ENCODE results near the gene TRMT1.

Gene TRMT1

GRCh38 chr19:13057744-13058143 is 58.8 kb downstream of the TRMT1 start:
- Histone ChIP-seq H3K9me2 (replicated peaks; ENCODE audit: low read depth, low read length) (no peaks in the 10 kb centered on the region), H4K20me1 (ENCODE audit: insufficient read depth, low read length, poor library complexity, severe bottlenecking) (no peaks in the 10 kb centered on the region), H3K79me2 (ENCODE audit: insufficient read depth, low read length) (no peaks in the 10 kb centered on the region), H3K9ac (ENCODE audit: low read depth, low read length, poor library complexity, severe bottlenecking) (no peak overlapping the region), H3K27me3 (ENCODE audit: insufficient read depth, low read length, poor library complexity, severe bottlenecking) (no peaks in the 10 kb centered on the region), H3F3A (ENCODE audit: low read depth) (no peaks in the 10 kb centered on the region), H3K4me3 (ENCODE audit: low read length, poor library complexity, severe bottlenecking) (no peak overlapping the region), H2AFZ (ENCODE audit: low read length) (no peak overlapping the region), H3K4me2 (ENCODE audit: low read depth, low read length, poor library complexity, severe bottlenecking) (no peak overlapping the region), H3K36me3 (ENCODE audit: insufficient read depth, low read length) (no peaks in the 10 kb centered on the region), H3K9me3 (ENCODE audit: insufficient read depth, low read depth, low read length) (no peaks in the 10 kb centered on the region), H3K4me1 (ENCODE audit: insufficient read depth, low read length, poor library complexity, severe bottlenecking) (peaks cover 2% of the 10 kb centered on the region)
- TF ChIP-seq EZH2phosphoT487 (IDR thresholded peaks at IDR 0.05; ENCODE audit: borderline replicate concordance) (no peak), CTCF (conservative IDR thresholded peaks at IDR 0.05; ENCODE audit: low read length) (no peak)

GRCh38 chr19:13057147-13057572 is 59.4 kb downstream of the TRMT1 start:
- H3K4me2 ChIP-seq (ENCODE audit: low read depth, low read length, poor library complexity, severe bottlenecking), result no peak overlapping the region
- H3K4me1 ChIP-seq (ENCODE audit: insufficient read depth, low read length, poor library complexity, severe bottlenecking), result peaks cover 2% of the 10 kb centered on the region
- H3K79me2 ChIP-seq (ENCODE audit: insufficient read depth, low read length), result no peaks in the 10 kb centered on the region
- no peaks in the 10 kb centered on the region for H3K9me3 ChIP-seq (ENCODE audit: insufficient read depth, low read depth, low read length)
- no peaks in the 10 kb centered on the region for H3F3A ChIP-seq (ENCODE audit: low read depth)
- no peaks in the 10 kb centered on the region for H3K36me3 ChIP-seq (ENCODE audit: insufficient read depth, low read length)
- no peak overlapping the region for H2AFZ ChIP-seq (ENCODE audit: low read length)
- no peaks in the 10 kb centered on the region for H4K20me1 ChIP-seq (ENCODE audit: insufficient read depth, low read length, poor library complexity, severe bottlenecking)
- TF ChIP-seq EZH2phosphoT487 (IDR thresholded peaks at IDR 0.05; ENCODE audit: borderline replicate concordance) (no peak), CTCF (conservative IDR thresholded peaks at IDR 0.05; ENCODE audit: low read length) (no peak)
- H3K9me2 ChIP-seq (replicated peaks; ENCODE audit: low read depth, low read length), result no peaks in the 10 kb centered on the region
- H3K27me3 ChIP-seq (ENCODE audit: insufficient read depth, low read length, poor library complexity, severe bottlenecking), result no peaks in the 10 kb centered on the region
- no peak overlapping the region for H3K9ac ChIP-seq (ENCODE audit: low read depth, low read length, poor library complexity, severe bottlenecking)
- no peak overlapping the region for H3K4me3 ChIP-seq (ENCODE audit: low read length, poor library complexity, severe bottlenecking)

- no peaks in the 10 kb centered on the region for H3K27me3 ChIP-seq (ENCODE audit: insufficient read depth, low read length, poor library complexity, severe bottlenecking)
- H3K9me3 ChIP-seq (ENCODE audit: insufficient read depth, low read depth, low read length), result no peaks in the 10 kb centered on the region
- no peak overlapping the region for H3K9ac ChIP-seq (ENCODE audit: low read depth, low read length, poor library complexity, severe bottlenecking)
- TF ChIP-seq CTCF (conservative IDR thresholded peaks at IDR 0.05; ENCODE audit: low read length), result no peak
- TF ChIP-seq EZH2phosphoT487 (IDR thresholded peaks at IDR 0.05; ENCODE audit: borderline replicate concordance), result no peak
- H3K4me2 ChIP-seq (ENCODE audit: low read depth, low read length, poor library complexity, severe bottlenecking), result no peak overlapping the region
- H3K36me3 ChIP-seq (ENCODE audit: insufficient read depth, low read length), result no peaks in the 10 kb centered on the region
- H2AFZ ChIP-seq (ENCODE audit: low read length), result no peak overlapping the region
- H4K20me1 ChIP-seq (ENCODE audit: insufficient read depth, low read length, poor library complexity, severe bottlenecking), result no peaks in the 10 kb centered on the region
- H3F3A ChIP-seq (ENCODE audit: low read depth), result no peaks in the 10 kb centered on the region
- H3K4me1 ChIP-seq (ENCODE audit: insufficient read depth, low read length, poor library complexity, severe bottlenecking), result no peaks in the 10 kb centered on the region
- H3K4me3 ChIP-seq (ENCODE audit: low read length, poor library complexity, severe bottlenecking), result no peak overlapping the region
- no peaks in the 10 kb centered on the region for H3K9me2 ChIP-seq (replicated peaks; ENCODE audit: low read depth, low read length)
- H3K79me2 ChIP-seq (ENCODE audit: insufficient read depth, low read length), result no peaks in the 10 kb centered on the region
Observed at GRCh38 chr19:13056052-13056660, 60.4 kb downstream of the TRMT1 start.
